NCI-H1436 (cell line): Measurements from ENCODE around the gene ZDHHC21.
A peak's percentile ranks its signal among the peaks of the same experiment; 100 is the strongest.
"Not testable (repeated sequence)": the region's sequence is repeated elsewhere in the genome, so short reads cannot be mapped to it uniquely, and the experiment has no call there.

Source experiments
- DNase-seq: peaks from one replicate; lab custom pipeline; 2025; lab: John Stamatoyannopoulos, UW

Gene ZDHHC21

DNA sequence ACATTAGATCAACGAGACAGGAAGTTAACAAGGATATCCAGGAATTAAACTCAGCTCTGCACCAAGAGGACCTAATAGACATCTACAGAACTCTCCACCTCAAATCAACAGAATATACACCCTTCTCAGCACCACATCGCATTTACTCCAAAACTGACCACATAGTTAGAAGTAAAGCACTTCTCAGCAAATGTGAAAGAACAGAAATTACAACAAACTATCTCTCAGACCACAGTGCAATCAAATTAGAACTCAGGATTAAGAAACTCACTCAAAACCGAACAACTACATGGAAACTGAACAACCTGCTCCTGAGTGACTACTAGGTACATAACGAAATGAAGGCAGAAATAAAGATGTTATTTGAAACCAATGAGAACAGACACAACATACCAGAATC is 10.6 kb downstream of the ZDHHC21 start:
- DNase-seq, result not testable (repeated sequence)

DNA sequence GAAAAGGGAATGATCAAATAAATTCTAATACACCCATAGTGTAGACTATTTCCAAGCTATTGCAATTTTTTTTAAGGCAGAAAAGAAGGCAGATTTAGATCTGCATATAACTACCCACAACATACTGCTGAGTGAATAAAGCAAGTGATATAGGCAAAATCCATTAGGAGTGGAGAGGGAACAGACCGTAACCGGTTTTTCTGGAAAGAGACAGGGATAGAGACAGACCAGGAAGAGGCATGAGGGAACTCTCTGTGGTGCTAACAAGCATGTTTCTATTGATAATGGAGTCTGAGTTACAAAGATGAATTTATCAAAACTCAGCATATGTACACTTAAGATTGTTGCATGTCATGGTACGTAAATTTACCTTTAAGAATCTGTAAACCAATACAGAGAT is 14.5 kb downstream of the ZDHHC21 start:
- DNase-seq, result no peak

DNA sequence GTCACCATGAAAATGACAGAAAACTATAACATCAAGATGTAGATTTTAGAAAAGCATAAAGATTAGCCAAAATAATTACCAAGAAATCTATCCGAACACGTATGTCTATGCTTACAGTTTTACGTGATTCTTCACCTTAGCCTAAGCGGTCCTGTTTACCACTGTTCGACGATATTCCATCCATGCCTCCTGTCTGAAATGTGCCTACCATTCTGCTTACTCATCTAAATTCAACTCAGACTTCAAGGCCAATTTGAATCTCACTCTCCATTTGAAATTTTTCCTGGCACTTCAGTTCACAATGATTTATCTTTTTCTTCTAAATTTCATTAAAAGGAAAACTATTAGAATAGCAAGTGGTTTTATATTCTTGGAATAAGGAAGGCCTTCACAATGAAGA is 15.4 kb downstream of the ZDHHC21 start:
- no peak for DNase-seq

DNA sequence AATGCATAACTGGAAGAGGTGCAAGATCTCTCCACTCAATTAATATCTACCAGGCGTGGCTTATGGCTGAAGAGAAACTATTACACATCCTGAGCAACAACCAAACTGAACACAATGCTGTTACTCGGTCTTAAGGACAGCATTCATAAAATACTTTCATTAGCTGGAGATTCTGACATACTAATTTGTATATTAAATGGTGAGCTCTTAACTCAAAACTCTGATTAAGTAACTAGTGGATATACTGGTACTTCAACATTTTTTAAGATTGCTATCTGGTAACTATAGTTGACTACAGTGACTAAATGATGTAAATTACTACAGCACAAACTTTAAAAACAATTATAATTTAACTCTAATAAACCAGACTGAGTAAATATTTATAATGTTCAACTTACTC is 15.8 kb downstream of the ZDHHC21 start:
- DNase-seq, result no peak

DNA sequence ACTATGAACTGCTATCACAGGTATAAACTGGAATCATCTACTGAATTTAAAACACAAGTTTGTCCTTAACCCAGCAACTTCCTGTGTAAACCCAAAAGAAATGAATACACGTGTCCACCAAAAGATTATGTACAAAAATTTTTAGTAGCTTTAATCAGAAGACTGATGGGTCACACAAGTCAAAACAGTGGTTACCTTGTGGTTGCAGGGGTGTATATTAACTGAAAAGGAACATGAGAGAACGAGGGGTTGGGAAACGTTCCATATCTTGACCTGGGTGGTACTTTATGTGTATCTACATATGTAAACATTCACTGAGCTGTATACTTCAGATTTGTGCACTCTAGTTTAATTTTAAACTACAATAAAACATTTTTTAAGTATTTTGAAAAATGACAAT is 18.6 kb downstream of the ZDHHC21 start:
- DNase-seq, result no peak

DNA sequence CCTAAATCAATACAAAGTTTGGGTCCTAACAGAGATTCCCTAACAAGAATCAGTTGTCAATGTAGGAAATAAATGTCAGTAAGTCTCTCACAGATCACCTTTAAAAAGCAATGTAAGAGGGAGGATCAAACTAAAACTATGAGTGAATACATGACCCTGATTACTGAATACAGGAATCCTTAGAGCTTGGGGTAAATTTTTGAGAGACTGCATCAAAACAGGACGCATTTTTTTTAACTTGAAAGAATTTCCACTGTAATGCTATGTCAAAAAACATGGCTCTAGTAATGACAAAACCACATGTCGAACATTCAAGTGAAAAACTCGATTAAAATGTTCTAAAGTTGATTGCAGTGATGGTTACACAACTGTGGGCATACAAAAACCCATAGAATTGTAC is 21.9 kb downstream of the ZDHHC21 start:
- DNase-seq, result no peak

DNA sequence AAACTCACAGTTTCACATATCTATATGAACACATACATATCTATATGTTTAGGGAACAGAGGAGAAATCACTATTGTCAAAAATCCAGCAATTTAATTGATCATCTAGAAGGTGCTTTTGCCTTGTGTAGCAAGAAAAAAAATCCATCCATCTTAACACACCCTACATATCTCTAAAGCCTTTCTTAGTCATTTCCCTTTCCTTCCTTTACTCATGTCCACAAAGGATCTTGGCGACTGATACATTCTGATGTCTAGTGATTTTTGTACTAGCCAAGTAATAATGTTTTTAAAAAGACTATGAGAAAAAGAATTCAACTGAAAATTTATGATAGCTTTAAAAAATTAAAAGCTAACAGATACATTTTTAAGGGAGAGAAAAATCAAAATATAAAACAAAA is 22.5 kb downstream of the ZDHHC21 start:
- DNase-seq, result no peak

DNA sequence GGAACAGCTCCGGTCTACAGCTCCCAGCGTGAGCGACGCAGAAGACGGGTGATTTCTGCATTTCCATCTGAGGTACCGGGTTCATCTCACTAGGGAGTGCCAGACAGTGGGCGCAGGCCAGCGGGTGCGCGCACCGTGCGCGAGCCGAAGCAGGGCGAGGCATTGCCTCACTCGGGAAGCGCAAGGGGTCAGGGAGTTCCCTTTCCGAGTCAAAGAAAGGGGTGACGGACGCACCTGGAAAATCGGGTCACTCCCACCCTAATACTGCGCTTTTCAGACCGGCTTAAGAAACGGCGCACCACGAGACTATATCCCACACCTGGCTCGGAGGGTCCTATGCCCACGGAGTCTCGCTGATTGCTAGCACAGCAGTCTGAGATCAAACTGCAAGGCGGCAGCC is 29.2 kb downstream of the ZDHHC21 start:
- DNase-seq, result not testable (repeated sequence)

DNA sequence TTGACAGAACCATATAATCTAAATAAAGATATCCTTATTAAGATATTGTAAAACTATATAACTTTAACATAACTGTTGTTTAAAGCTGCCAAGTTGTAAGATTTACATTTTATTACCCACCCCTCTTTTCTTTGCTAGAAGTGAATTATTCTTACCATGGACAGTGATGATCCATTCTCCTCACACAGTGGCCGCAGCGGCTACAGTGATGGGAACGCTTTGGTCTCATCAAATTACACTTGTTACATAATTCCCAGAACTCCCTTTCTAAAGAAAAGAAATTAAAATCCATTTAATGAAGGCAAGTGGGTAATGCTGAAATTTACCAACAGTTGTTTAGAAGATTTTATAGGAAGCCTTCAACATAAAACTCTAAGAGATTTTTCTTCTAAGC is 31.2 kb downstream of the ZDHHC21 start:
- DNase-seq, result no peak

DNA sequence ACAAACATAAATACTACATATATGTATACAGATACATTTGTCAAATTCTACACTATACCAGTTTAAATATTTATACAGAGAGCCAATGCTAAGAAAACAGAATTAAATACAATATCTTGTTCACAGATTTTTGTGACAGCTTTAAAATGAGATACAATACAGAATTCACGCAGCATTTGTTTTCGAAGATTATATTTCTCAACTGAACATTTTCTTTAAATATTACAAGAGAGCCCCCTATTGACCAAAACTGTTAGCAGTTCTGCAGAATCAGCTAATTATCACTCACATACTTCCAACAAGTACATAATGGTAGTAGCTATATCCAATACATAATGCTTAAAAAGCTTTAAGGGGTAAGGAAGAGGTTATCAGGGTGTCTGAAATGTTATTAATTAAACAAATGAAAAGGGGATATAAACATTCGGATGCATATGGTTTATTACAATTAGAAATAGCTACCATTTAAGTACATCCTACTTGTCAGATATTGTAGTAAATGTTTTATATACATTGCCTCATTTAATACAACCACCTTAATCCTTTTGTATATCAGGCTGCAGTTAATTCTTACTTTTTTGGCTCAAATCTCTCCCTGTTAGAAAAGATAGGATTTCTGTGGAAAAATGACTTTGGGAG is 31.7 kb downstream of the ZDHHC21 start:
- DNase-seq, result peak; percentile 43

DNA sequence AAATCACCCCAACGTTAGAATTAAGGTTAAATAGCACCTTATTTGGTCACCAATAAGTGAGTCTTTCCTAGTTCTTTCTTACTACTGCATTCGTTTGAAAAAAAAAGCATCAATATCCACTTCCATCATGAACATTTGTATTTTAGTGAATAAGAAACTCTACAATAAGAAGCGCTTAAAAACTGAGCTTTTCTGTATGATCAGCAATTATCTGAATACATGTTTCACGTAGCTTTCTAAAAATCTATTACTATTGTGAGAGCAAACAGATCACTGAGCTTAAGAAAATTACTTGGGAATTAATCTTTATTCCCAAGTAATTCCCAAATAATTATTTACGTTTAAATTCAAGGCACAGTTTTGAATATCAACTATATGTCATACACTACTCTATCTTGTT is 32.5 kb downstream of the ZDHHC21 start:
- DNase-seq, result no peak

DNA sequence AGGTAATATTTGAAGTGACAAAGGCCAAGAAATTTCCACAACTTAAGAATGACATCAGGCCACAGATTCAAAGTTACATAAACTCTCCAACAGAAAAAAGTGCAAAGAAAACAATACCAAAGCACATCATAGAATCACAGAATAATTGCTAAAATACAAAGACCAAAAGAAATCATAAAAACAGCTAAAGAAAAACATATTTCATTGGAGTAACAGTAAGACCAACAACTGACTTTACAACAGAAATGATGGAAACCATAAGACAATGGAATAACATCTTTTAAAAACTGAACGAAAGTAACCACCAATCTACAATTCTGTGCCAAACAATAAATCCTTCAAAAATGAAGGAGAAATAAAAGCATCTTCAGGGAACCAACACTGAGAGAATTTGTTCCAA is 38.3 kb downstream of the ZDHHC21 start:
- DNase-seq, result no peak

DNA sequence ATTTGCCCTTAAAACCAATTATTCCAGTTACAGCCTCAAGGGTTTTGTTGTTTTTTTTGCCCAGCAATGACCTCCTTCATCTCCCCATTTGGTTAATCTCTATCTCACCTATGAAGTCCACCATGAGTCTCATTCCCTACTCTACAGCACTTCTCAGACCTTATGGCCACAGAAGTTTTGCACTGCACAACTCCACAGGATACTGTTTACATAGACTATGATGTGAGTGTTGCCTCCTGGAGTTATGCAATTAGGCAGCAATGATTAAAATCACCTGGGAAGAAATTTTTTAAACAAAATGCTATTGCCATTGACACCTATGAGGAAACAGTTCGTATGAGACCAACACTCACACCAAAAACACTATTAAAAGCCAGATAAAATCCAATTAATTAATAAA is 39.7 kb downstream of the ZDHHC21 start:
- no peak for DNase-seq

DNA sequence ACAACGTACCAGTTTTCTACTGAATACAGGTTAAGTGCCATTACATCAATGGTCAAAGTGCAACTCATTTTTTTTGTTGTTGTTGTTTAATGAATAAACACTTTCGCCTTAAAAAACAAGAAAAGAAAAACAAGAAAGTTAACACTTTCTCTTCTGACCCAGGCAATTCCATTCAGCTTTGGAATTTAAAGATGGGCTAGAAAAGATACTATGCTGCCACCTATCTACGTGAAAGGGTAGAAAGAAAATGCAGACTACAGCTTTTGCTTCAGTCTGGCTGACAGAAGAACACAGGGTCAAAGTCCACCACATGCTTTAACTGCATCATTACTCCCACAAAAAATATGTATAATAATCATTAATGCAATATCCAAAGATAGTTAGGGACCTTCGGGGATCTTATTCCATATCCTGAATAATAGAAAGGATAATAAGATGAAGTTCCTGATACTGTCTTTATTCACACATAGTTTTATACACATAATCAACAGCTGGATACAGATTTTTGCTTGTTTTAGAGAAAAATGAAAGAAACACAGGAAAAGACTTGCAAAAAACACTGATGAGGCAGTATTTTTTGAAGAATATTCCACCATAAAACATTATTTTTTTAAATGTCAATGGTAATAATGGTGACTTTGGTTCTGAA is 40.4 kb downstream of the ZDHHC21 start:
- no peak for DNase-seq

DNA sequence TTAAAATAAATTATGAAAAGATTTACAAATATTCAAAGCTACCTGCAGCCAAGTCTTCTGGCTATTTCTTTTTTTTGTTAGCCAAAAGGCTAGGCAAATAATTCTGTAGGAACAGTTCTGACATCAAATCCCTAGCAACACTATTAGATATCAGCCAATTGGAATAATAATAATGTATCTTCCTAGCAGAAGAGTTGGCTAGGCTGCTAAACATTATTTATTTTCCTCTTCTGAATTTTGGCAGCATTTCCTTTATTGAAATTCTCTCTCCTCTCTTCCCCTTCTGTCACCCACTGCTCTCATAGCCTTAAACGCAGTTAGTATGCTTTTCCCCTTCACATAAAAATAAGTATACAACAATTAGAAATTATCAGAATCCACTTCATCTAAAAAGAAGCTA is 42.6 kb downstream of the ZDHHC21 start:
- no peak for DNase-seq

DNA sequence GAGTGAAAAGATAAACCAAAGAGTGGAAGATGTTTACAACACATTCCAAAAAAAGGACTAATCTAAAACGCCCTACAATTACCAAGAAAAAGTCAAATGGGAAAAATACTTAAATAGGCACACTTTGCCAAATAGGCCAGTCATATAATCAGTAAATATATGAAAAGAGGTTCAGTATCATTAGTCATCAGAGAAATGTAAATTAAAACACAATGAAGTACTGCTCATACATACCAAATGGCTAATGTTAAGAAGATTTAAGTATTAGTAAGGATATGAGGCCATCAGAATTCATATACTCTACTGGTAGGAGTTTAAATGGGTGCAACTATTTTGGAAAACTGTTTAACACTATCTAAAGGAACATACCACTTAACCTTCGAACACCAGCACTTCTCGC is 47.6 kb downstream of the ZDHHC21 start:
- DNase-seq, result no peak

DNA sequence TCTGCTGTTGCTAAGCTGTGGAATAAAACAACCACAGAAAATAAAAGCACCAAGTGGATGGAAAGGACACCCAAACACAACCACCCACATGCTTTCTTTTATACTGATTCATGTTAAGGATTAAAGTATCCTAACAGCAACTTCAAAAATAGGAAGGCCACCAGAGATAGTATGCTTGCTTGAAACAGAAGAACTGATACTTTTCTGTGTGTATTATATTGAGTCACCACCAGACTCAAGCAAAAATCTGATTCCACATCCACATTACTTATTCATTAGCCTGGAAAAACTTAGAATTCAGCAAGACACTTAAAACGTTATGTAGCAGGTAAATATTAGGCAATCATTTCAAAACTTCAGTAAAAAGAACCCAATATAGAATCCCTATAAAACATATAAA is 52.3 kb downstream of the ZDHHC21 start:
- no peak for DNase-seq

DNA sequence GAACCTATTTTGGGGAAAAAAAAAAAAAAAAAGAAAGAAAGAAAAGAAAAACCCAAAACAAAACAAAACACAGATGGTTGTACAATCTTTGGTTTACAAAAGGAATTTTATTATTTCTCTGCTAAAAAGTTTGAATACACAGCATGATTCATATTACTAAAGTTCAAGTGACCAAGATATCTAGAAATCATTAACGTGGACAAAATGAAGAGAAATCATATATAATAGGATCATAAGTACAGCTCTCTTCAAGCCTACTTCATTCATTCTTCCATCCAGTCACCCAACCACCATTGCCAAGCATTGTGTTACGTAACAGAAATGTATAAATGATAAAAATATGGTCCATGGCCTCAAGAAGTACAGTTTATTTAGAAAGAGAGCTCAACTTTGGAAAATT is 52.9 kb downstream of the ZDHHC21 start:
- no peak for DNase-seq

DNA sequence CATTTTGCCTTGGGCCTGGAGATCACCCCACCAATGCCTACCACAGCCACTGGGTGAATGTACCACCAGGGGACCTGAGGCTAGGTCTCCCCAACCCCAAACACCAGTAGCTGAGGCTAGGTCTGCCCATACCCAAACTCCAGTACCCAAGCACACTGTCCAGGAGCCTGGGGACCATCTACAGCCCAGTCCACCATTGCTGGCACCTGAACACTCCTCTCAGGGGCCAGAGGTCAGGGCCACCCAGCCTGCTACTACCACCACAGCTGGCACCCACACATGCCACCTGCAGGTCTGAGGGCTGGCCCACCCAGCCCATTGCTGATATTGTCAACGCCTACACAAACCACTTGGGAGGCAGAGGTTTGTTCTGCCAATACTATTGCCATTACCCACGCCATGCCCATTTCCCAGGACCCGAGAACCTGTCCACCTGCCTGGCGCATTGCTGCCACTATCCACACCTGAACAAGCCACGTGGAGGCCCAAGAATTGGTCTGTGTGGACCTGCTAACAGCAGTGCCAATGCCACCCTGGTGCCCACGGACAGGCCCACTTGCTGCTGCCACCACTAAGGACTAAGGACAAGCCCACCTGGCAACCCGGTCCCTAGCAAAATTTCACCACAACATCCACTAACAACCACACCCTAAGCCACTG is 59.2 kb downstream of the ZDHHC21 start:
- DNase-seq, result no peak

DNA sequence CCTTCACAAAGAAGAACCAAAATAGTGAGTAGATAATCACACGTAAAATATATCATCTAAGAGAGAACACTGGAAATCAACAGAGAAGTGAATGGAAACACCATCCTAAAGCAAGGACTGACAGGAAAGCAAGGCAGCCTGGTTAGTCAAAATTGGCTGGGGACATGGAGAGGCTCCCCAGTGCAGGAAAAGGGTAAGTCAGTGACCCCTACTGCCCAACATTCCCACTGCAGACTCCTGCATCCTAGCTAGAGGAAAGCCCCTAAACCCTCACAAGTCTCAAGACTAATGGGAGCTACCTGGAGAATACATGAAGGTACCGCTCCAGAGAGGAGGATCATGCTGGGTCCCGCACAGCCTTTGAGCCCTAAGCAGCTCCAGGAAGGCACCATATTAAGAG is 60.1 kb downstream of the ZDHHC21 start:
- no peak for DNase-seq

DNA sequence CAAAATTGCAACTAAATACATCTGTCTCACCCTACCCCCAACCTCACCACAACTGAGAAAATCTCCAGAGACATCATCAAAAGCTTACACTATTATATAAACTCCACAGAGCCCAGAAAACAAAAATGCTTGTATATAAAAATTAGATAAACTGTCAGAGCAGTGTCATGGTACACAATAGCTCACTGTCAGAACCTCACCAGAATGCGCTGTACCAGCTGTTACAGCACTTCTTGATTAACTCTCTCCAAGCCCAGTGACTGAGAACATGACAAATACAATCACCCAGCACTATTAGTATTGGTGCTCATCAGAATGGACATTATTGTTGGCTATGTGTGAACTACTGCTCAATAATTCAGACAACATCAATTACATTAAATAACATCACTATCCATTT is 65.7 kb downstream of the ZDHHC21 start:
- no peak for DNase-seq

DNA sequence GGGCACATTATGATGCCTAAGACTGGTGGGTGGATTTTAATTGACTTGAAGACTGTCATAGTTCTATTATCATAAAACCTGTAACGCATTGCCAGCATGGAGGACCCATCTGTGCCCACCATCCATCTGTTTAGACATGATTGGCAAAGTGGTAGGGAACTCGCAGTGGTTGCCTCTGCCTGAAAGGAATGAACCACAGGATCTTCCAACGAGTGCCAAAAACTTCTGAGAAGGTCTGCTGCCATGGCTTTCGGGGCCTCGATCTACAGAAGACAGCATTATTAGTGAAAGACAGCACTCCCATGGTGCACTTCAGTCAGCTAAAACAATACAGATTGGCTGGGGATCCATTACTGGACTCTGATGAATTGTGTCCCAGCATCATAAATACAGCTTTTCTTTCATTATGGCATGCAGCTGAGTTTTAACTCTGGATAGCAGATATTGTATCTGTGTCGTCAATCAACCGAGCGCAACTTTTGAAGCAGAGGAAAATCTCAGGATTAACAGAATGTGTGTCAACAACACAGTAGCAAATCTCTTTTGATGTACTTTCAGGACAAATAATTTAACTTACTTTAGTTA is 74.3 kb downstream of the ZDHHC21 start:
- DNase-seq, result no peak
